ENCODE measurements around the gene ATP1A3.
"Not testable (repeated sequence)": the region's sequence is repeated elsewhere in the genome, so short reads cannot be mapped to it uniquely, and the experiment has no call there.

ATP1A3 gene

DNA sequence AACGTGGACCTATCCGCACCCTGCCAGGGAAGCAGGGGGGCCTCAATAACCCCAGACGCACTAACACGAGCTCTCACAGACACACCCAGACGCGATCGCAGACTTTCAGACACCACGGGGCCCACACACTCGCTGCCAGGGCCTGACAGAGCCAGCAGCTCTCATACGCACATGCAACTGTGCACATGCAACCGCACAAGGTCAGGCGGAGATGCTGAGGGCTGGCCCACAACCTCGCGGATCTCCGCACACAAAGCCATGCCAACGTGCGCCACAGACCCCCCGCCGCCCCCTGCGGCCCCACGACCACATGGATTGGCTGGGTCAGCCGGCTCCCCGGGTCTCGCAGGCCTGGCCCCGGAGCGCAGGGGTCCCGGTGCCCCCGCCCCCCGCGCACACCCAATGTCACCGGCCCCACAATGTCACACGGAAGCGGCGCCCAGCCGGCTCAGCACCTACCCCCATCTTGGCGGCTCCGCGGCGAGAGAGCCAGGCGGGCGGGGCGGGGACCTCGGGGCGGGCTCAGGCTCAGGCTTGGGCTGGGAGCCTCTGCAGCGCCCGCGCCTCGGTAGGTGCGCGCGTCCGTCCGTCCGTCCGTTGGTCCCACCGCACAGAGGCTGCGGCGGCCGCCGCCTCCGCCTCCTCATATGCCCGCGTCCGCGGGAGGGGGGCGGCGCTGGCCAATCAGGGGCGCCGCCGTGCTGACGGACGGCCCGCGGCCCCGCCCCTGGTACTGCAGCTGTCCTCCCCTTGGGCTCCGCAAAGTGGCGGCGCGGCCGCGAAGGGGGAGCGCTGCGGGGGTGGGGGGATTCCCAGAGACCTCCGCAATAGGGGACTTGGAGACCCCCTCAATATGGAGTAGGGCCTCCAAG is at the start of gene ATP1A3:
TSS of gene ATP1A3 (minus strand) at position 619 of the 872 bp plus-strand sequence. CDS start at position 465, 154 bp downstream.
- peak; percentile 96 for DNase-seq

DNA sequence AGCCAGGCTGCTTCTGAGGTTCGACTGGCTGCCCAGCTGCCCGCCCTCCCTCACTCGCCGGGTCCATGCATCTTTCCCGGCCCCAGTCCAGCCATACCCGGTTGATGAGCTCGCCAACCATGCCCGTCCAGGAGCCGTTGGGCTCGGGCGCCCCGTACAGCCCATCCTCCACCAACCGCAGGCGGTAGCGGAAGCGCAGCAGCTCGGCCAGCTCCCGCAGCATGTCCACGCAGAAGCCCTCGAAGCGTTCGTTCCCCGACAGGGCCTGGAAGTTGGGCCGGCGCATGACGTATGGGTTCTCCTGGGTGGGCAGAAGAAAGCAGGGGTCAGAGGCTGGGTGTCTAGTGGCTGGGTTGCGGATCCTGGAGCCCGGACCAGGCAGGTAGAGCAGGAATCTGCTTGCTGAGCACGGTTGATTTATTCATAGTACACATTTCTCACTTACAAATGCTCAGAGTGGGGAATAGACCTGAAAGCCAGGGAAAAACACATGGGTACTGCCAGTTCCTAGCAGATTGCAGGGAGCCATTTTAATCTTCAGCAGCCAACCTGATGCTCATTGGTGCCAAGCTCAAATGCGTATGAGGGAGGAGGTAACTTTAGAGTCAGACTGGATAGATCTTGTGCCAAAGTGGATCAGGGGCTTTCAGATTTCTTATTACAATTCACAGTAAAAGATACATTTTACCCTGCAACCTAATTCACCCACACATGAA is 48.6 kb upstream of the ATP1A3 start:
- no peak for DNase-seq

DNA sequence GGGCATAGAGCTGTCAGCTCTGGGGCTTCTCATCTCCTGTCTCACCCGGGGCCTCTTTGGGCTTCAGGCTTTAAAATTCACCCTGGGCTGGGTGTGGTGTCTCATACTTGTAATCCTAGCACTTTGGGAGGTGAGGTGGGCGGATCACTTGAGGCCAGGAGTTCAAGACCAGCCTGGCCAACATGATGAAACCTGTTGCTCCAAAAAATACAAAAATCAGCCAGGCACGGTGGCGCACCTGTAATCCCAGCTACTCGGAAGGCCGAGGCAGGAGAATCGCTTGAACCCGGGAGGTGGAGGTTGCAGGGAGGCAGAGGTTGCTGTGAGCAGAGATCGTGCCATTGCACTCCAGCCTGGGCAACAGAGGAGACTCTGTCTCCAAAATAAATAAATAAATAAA is 46.5 kb upstream of the ATP1A3 start:
- not testable (repeated sequence) for DNase-seq

DNA sequence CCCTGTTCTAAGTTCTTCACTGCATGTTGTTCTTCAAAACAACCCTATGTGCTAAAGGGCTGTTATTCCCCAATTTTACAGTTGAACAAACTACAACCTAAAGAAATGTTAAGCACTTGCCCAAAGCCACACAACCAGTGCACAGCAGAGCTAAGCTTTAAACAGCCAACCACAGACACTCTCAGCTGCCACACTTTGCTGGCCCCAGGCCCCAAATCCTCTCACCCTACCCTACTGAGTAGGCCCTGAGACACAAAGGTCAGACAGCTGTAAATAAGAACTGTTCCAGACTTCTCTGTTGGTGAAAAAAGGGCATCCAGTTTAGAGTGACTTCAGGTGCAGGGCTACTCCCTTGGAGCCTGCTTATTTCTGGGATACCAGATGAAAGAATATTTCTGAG is 46.0 kb upstream of the ATP1A3 start:
- DNase-seq: no peak

DNA sequence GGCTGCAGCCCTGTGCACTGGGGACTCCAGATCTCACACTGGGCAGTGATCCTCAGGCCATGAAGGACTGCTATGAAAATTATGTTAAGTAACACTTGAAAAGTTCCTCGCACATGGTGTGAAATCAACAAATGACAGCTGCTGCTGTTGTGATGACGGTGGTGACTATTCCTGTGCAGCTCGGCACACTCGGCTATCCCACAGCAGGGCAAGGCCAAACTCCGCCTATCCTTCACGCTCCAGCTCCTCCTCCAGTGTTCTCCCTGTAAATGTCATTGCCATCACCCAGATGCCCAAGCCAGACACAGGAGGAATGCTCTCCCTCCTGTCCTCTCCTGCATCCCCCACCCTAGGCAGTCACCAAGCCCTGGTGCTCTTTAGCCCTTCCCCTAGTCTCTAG is 44.6 kb upstream of the ATP1A3 start:
- DNase-seq: no peak

DNA sequence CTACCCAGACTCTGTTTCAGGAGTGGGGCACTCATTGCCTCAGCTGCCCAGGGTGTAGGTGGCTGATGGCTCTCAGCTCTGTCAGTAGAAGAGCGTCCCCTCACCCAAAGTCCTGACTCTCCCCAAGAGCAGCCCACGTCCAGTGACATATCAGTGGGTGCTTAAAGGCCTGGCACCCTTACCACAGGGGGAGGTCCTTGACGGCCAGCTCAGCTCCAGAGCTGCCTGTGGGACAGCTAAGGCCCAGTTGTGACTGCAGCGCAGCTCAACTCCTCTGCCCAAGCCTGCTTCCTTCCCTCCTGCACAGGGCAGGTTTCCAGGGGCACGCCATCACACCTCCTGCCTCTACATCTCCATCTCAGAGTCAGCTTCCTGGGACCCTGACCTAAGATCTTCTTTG is 43.6 kb upstream of the ATP1A3 start:
- DNase-seq: no peak

DNA sequence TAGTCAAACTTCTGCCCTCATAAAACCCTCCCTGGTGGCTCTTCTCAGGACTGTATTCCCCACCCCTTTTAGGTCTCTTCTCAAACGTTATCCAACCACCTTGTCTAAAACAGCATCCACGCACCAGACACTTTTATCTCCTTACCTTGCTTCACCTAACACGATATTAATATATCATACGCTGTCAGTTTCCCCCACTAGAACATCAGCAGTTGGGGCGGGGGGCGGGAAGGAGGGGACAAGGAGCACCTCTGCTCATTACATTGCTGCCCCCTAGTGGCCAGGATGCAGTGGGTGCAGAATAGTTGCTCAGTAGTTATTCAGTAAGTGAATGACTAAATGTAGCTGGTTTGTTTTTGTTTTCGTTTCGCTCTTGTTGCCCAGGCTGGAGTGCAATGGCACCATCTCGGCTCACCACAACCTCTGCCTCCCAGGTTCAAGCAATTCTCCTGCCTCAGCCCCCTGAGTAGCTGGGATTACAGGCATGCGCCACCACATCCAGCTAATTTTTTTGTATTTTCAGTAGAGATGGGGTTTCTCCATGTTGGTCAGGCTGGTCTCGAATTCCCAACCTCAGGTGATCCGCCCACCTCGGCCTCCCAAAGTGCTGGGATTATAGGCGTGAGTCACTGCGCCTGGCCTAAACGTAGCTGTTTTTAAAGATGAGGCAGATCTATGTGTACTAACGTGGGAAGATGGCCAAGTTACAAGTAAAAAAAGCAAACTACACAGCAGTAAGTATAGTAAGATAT is 40.8 kb upstream of the ATP1A3 start:
- DNase-seq: peak; percentile 91

DNA sequence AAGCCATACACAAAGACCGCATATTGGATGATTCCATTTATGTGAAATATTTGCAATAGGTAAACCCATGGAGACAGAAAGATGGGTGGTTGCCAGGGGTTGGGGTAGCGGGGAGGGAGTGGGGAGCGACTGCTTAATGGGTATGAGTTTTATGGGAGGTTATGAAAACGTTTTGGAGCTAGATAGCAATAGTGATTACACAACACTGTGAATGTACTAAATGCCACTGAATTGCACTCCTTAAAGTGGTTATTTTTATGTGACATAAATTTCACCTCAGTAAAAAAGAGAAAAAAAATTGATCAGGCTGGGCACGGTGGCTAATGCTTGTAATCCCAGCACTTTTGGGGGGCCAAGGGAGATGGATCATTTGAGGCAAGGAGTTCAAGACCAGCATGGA is 39.4 kb upstream of the ATP1A3 start:
- DNase-seq: no peak

DNA sequence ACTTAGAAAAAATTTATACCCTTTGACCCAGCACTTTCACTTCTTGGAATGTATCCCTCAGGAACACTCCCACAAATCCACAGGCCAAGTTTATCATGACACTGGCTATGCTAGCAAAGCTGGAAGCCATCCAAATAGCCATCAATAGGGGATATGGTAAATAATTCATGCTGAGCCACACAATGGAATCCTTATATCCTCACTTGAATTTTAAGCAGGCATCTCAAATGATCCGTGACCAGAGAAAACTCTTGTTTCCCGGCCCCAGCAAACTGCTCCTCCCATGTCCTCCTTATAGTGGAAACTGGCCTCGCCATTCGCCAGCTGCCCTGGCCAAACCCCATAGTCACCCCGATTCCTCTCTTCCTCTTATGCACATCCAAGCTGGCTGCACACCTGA is 38.4 kb upstream of the ATP1A3 start:
- DNase-seq: peak; percentile 93

DNA sequence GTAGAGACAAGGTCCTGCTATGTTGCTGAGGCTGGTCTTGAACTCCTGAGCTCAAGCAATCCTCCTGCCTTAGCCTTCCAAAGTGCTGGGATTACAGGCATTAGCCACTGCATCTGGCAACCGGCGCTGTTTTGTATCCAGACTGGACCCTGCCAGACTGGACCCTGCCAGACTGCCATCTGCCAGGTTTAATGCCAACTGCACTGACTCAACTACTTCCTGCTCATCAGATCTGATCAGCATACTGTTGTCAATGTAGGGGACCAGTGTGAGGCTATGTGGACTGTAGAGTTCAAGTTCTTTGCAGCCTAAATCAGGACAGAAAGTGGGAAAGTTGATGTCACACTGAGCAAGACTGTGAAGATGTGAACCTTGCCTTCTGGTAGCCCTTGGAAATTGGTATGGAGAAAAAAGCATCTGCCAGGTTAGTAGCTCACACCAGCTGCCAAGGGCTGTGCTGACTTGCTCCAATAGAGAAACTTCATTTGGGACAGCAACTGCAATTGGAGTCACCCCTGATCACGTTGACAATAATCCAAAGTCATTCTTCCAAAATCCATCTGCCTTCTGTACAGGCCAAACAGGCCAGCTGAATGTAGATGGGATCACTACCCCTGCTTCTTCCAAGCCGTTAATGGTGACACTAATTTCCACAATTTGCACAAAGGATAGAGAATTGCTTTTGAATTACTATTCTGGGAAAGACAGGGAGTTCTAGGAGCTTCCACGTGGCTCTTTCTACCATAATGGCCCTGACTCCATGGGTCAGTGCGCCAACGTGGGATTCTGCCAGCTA is 36.8 kb upstream of the ATP1A3 start:
- no peak for DNase-seq

DNA sequence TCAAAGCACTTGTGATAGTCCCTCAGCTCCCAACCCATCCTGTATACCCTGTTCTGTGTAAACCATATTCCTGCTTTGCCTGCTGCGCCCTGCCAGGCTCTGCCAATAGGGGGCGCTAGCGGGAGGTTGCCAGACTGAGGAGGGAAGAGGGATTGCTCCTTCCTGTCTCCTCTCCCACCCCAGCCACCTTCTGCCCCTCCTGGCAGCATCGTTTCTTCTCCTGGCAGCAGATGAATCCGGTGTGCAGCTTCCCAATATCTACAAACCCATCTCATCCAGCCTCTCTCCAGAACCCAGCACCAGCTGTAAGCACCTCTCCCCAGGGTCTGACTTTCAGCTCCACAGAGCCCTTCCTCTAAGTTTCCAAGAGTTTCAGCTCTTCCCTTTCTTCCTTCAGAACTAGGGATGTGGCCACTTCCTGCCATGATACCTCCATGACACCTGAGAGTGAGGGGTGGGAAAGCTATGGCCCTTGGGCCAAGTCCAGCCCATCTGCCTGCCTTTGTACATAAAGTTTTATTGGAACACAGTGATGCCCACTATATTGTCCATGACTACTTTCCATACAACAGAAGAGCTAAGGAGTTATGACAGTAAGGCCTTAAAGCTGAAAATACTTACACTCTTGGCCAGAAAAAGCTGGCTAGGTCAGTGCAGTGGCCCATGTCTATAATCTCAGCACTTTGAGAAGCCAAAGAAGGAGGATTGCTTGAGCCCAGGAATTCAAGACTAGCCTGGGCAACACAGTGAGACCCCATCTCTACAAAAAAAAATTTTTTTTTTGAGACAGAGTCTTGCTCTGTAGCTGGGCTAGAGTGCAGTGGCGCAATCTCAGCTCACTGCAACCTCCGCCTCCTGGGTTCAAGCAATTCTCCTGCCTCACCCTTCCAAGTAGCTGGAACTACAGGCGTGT is 34.5 kb upstream of the ATP1A3 start:
- DNase-seq: peak; percentile 26

DNA sequence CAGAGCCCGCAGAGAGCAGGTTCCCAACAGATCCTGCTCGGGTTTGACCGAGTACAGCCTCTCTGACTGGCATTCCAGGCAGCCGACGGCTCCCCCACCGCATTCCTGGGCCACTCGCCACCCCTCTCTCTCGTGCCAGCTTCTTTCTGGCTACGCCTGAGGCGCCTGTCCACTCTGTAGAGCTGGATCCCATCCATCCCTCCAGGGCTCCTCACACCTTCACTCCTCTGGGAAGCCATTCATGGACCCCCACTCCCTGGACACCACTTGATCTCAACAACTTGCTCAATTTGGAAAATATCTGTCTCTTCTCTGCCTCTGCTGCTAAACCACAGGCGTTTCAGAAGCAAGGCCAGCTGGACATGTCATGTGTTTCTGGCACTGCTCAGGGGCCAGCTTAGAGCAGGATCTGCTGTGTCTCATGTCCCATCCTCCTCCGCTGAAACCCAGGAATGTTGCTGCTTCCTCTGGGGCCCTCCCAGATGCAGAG is 30.6 kb upstream of the ATP1A3 start:
- DNase-seq: no peak

DNA sequence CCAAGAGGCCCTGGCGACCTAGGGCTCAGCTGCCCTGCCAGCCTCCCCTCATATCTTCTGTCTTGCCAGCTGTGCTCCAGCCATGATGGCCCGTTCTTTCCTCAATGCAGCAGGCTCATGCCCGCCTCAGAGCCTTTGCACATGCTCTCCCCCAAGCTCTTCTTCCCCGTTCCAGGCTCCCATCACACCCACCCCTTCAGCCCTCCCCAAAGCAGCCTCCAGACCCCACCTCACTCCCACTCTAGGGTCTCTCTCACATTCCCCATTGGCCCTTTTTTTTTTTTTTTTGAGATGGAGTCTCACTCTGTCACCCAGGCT is 29.9 kb upstream of the ATP1A3 start:
- DNase-seq: no peak

DNA sequence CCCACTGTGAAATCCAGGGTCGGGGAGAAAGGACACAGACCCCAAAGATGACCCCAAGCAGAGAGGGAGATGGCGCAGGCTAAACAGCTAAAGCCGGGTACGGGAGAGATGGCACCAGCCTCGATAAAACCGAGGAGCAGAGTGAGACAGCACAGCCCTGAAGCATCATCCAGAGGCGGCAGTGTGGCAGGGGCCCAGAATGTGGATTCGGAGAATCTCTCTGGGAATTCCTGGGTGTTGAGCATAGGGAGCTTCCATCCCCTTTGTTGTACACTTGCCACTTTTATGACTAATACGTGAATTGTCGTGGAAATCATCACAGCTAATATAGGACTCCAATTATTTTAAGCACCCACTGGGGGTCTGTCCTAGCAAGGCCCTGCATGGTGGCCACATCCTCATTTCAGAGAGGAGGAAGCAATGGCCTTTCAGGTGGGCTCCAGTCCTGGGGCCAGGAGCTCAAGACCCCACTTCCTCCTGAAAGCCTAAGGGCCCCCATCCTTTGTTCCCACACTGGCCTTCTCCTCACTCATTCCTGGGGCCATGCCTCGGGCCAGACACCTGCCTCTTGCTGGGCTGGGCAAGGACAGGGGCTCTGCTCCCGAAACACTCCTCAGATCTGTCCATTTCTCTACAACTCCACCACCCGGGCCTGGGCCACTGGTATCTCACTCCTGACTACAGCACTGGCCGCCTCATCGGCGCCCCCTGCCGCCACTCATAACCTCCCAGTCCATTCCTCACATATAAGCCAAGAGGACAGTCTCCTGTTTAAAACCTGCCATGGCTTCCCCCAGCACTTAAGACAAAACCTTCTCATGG is 29.3 kb upstream of the ATP1A3 start:
- peak; percentile 34 for DNase-seq

DNA sequence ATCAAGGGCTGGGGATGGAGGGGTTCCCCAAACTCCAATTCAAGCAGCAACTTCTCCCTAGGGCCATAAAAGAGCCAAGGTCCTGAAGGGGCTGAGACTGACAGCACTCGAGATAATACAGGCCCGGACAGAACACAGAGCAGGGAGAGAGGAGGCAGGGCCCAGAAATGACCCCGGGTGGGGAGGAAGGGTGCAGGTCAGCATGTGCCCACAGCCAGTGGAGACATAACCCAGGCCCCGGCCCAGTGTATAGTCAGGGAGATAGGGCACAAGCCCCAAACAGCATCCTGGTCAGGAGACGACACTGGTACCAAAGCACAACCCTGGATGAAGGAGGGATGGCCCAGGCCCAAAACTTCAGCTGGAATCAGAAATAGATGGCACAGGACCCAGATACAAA is 28.6 kb upstream of the ATP1A3 start:
- no peak for DNase-seq

DNA sequence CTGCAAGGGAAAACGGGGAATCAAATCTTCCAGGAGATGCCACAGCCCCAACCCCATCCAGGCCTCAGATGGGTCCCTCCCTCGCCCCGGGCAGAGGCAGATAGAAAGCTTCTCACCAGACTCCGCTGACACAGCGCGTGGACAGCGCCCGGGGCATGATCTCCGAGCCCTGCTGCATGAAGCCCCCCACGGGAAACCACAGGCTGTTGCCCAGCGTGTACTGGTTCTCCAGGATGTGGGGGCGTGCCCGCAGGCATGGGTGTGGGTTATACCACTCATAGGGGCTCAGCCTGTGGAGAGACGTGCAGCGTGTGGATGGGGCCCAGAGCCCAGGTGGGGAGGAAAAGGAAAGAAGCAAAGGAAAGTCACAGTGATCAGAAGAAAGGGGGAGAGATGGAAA is 27.2 kb upstream of the ATP1A3 start:
- DNase-seq: no peak

DNA sequence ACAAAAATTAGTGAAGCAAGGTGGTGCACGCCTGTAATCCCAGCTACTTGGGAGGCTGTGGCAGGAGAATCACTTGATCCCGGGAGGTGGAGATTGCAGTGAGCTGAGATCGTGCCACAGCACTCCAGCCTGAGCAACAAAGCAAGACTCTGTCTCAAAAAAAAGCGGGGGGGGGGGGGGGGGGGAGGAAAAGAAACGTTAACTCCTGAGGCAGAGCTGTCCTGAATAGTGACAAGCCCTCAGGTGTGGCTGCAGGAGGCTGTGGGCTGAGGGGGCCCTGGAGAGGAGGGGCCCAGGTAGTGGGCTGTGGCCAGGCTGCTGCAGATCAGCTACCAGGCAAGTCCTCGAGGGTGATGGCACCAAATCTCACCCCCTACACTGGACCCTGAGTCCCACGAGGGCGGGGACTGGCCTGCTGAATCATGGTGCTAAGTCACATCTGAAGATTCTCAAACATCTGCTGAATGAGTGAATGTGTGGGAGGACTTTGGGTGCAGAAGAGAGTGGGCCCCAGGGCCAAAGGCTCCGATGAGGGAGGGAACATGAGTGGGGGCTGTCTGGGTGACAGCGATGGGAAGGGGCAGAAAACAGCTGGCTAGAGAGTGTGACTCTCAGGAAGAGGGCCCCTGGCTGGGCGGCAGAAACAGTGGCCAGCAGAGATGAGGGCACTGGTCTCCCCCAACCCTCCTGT is 24.6 kb upstream of the ATP1A3 start:
- DNase-seq: no peak

DNA sequence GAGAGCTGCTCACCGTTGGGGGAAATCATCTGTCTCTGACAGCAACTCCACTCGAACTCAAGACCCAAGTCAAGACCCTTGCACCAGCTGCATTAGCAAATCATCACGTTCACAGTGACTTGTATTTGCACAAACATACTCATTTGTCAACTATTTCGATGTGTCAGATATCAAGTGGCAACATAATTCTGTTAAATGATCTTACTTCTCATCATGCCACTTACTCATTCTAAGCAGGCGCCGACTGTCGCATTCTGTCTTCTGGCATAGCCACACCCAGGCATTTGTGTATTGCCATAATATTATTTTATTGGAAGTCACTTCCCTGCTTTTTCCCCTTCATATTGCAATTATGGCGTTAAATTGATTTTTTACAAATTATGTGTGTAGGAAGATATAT is 23.0 kb upstream of the ATP1A3 start:
- DNase-seq: no peak

DNA sequence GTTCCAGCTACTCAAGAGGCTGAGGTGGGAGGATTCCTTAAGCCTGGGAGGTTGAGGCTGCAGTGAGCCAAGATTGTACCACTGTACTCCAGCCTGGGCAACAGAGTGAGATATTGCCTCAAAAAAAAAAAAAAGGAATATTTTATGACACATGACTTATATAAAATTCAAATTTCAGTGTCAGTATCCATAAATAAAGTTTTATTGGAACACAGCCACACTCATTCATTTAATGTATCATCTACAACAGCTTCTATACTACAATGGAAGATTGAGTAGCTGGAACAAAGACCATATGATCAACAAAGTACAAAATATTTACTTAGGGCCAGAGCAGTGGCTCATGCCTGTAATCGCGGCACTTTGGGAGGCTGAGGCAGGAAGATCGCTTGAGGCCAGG is 18.7 kb upstream of the ATP1A3 start:
- not testable (repeated sequence) for DNase-seq
